Effector memory CD4-positive, alpha-beta T cell (primary cell): ENCODE measurements around the gene MED15.

Source experiments
- DNase-seq, 3 donors: peaks; one replicate each; pipeline ENCODE4 v3.0.0-alpha.2; 2020
- H3K27ac ChIP-seq: 2 replicates; pipeline ENCODE4 v1.7.0; 2013; ENCODE audit warnings: mild to moderate bottlenecking, low read length, moderate library complexity; ENCODE audit not compliant: insufficient read depth, poor library complexity, severe bottlenecking
- H3K27me3 ChIP-seq: replicated peaks from 2 replicates; pipeline ENCODE4 v1.7.0; 2013; ENCODE audit warnings: mild to moderate bottlenecking, low read length; ENCODE audit not compliant: insufficient read depth, control insufficient read depth, poor library complexity, severe bottlenecking
- H3K36me3 ChIP-seq: 2 replicates; pipeline ENCODE4 v1.7.0; 2013; ENCODE audit warnings: mild to moderate bottlenecking, low read length, moderate library complexity; ENCODE audit not compliant: control insufficient read depth, insufficient read depth
- H3K4me1 ChIP-seq: 2 replicates; pipeline ENCODE4 v1.7.0; 2013; ENCODE audit warnings: low read length, mild to moderate bottlenecking; ENCODE audit not compliant: control insufficient read depth, insufficient read depth, poor library complexity, severe bottlenecking
- H3K4me3 ChIP-seq: 2 replicates; pipeline ENCODE4 v1.7.0; 2013; ENCODE audit warnings: low read length, low read depth, mild to moderate bottlenecking; ENCODE audit not compliant: insufficient read depth, poor library complexity, severe bottlenecking
- H3K9me3 ChIP-seq: 2 replicates; pipeline ENCODE4 v1.7.0; 2013; ENCODE audit warnings: mild to moderate bottlenecking, low read length, moderate library complexity; ENCODE audit not compliant: control insufficient read depth

Gene MED15

DNA sequence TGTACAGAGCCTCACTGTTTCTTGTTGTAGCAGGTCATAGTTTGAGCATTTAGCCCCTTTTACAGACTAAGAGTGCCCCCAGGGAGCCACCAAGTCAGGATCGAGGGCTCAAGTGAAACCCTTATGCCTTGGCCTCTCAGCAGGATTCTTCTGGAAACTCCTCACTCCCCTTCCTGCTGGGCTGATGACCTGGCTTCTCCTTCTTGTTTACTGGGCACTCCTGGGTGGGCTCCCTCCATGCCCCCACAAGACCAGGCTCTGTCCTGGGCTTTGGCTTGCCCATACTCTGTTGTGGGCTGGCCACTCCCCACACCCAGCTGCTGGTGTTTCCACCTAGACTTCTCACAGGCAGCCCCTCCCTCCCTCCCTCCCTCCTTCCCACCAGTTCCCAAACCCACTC lies 69.6 kb downstream of the MED15 start:
- Histone ChIP-seq H3K4me1 (peaks cover 13% of the 10 kb centered on the region), H3K9me3 (no peaks in the 10 kb centered on the region), H3K27me3 (no peaks in the 10 kb centered on the region), H3K4me3 (no peak overlapping the region), H3K27ac (no peak overlapping the region), H3K36me3 (peaks cover 84% of the 10 kb centered on the region)
- DNase-seq, result no peak

DNA sequence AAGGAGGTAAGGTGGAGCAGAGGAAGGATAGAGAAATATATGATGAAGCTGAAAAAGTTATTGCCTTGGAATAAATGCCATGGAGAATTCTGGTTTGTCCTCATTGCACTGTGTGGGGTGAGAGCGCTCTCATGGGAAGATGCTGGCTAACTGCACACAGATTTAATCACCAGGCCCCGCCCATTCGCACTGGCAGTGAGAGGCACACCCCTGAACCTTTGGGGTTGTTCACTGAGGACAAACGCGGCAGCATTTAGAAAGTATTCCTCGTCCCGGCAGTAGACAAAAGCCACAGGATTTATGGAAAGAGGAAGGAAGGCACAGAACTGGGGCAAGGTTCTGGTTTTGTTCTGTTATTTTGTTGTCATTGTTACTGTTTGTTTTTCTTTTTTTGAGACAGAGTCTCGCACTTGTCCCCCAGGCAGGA lies 70.2 kb downstream of the MED15 start:
- no peak overlapping the region for H3K27ac ChIP-seq
- H3K4me1 ChIP-seq, result peaks cover 12% of the 10 kb centered on the region
- DNase-seq, result no peak
- no peaks in the 10 kb centered on the region for H3K9me3 ChIP-seq
- H3K4me3 ChIP-seq, result no peak overlapping the region
- no peaks in the 10 kb centered on the region for H3K27me3 ChIP-seq
- H3K36me3 ChIP-seq, result peaks cover 84% of the 10 kb centered on the region

DNA sequence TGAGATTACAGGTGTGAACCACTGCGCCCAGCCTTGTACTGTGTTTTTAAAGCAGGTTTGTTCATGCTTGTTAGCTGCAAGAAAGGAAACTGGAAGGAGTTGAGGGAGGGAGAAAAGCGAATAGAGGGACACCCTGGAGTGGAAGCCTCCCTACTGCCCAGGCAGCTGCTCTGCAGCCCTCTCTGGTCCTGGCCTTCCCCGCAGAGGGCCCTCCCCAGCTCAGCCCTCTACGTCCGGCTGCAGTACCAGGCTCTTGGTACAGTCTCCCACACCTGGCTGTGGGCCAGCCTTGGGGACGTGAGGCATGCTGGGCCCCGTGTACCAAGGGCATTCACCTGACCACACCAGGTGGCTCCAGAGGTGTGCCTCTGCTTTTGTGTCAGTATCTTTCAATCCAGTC lies 70.8 kb downstream of the MED15 start:
- Histone ChIP-seq H3K4me1 (peaks cover 12% of the 10 kb centered on the region), H3K4me3 (no peak overlapping the region), H3K27me3 (no peaks in the 10 kb centered on the region), H3K36me3 (peaks cover 84% of the 10 kb centered on the region), H3K27ac (no peak overlapping the region), H3K9me3 (no peaks in the 10 kb centered on the region)
- no peak for DNase-seq

DNA sequence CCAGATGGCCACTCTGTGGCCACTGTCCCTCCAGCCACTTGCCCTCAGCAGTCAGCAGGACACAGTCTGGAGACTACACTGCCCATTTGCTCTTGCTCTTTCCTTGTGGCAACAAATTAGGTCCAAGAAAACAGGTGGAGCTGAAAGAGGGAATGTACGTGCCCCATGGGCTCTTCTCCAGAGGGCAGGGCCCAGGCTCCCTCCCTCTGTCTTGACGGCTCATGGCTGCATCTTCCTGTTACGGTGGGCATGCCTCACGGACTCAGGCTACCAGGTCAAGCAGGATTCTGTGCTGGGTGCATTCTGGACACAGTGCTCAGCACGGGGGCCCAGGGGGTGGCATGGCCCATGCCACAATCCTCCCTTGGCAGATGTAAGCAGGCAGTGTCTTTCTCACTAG lies 71.3 kb downstream of the MED15 start:
- no peaks in the 10 kb centered on the region for H3K9me3 ChIP-seq
- no peak overlapping the region for H3K4me3 ChIP-seq
- peaks cover 12% of the 10 kb centered on the region for H3K4me1 ChIP-seq
- no peaks in the 10 kb centered on the region for H3K27me3 ChIP-seq
- no peak overlapping the region for H3K27ac ChIP-seq
- DNase-seq, result no peak
- peaks cover 84% of the 10 kb centered on the region for H3K36me3 ChIP-seq

DNA sequence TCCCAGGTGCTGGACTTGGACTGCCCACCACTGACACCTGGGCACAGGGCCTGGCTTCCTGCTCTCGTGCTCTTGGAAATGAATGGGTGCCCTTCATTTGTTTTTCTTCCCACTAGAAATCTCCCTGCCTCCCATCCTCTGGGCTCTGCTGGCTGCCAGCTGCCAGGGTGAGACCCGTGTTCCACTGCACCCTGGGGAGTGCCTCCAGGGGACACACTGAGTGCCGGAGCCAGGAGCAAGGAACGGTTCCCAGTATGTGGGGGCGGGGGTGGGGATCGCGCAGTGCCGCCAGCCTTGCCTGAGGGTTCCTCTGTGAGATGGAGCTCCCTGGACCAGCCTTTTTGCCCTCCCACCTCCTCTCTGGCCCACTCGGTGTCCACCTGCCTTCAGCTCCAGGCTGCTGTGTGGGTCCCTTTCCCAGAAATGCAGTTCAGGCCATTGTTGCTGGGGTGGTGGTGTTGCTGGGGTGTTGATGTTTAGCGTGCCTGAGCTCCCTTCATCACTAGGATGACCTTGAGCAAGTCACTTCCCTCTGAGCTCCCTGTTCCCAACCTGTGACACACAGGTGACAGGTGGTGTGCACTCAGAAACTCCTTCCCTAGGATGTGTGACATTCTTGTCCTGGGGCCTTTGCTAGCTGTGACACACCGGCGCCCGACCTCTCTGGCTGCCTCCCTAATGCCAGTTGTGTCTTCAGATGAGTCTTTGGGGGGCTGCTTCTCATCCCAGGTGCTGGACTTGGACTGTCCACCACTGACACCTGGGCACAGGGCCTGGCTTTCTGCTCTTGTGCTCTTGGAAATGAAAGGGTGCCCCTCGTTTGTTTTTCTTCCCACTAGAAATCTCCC lies 72.1 kb downstream of the MED15 start:
- H3K27me3 ChIP-seq, result no peaks in the 10 kb centered on the region
- H3K27ac ChIP-seq, result no peak overlapping the region
- H3K9me3 ChIP-seq, result no peaks in the 10 kb centered on the region
- no peak for DNase-seq
- peaks cover 84% of the 10 kb centered on the region for H3K36me3 ChIP-seq
- H3K4me1 ChIP-seq, result peaks cover 12% of the 10 kb centered on the region
- H3K4me3 ChIP-seq, result no peak overlapping the region

DNA sequence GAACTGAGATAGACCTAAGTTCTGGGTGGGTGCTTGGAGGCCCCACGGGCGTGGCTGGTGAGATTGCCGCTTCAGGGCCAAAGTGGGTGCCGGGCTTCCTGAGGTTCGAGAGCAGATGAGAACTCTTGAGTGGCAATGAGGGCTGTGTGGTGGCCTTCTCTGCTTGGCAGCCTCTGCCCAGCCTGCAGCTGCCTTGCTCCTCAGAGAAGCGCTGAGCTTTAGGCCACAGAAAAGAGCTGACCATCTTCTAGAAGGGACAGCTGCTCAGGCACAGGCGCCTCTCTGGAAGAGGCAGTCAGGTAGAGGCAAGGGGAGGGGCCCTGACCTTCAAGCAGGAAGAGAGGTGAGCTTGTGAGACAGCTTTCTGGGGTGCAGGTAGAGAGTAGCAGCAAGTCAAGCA lies 72.8 kb downstream of the MED15 start:
- DNase-seq, result no peak
- Histone ChIP-seq H3K4me1 (peaks cover 12% of the 10 kb centered on the region), H3K36me3 (peaks cover 84% of the 10 kb centered on the region), H3K27me3 (no peaks in the 10 kb centered on the region), H3K9me3 (no peaks in the 10 kb centered on the region), H3K4me3 (no peak overlapping the region), H3K27ac (no peak overlapping the region)

DNA sequence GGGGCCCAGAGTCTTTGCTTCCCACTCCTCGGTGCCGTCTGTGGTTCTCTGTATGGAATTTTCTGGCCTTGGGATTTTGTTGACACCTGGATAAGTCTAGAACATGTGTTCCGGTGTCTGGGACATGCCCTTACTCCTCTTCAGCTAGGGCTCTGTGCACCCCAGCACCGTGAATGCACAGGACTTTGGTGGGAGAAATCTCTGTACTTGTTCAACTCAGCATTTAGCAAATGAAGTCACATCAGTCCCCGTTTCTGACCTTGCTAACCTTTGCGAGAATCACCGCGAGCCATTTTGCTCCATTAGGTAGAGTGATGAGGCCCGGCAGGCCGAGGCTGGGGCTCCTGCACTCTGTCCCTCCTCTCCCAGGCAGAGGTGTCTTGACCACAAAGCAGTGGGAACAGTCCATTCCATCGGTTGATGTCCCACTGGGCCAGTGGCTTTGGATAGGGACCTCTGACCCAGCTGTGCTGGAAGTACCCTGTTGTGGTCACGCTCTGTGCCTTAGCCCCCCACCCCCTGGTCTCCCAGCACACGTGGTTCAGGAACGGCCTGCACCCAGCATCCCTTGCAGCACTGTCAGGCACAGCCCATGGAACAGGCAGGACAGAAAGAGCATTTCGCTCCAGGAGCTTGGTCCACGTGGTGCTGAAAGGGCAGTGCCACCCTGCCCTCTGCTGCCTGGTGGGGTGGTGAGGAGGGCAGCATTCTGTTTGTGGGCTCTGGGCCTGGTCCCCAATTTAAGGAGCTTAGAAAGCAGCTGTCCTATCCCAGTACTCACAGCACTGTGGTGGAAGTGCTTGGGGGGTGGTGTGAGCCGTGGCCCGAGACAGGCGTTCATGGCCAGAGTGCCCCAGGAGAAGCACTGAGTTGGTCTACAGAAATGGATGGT lies 73.4 kb downstream of the MED15 start:
- Histone ChIP-seq H3K4me3 (no peak overlapping the region), H3K27ac (no peak overlapping the region), H3K36me3 (peaks cover 86% of the 10 kb centered on the region), H3K9me3 (no peaks in the 10 kb centered on the region), H3K27me3 (no peaks in the 10 kb centered on the region), H3K4me1 (peaks cover 12% of the 10 kb centered on the region)
- DNase-seq, result no peak

DNA sequence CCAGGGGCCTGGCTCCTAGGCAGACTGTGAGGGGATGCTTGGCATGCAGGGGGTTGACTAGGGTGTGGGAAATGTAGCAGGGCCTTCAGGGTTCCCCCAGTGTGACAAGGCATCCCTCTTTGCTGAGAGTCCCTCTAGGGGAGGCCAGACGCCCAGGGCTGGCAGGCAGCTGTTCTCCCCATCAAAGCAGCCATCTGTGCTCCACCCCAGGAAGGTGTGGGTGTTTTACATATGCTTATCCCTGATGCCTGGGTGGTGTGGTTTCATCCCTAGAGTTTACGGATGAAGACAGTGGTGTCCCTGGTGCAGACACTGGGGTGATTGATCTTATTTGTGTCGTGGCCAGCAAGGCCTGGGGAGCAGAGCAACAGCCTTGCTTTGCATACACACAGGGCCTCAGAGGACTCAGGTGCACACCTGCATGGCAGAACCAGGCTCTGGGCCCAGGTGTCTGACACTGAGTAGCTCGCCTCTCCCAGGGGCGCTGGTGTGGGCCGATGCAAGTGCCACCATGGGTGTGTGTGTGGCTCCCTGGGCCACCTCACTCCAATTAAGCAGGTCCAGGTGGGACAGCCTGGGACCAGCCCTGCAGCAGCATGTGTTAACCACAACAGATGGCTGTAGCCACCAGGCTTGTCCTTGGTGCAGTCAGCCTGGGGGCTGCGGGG lies 74.2 kb downstream of the MED15 start:
- Histone ChIP-seq H3K4me1 (peaks cover 11% of the 10 kb centered on the region), H3K9me3 (no peaks in the 10 kb centered on the region), H3K27me3 (no peaks in the 10 kb centered on the region), H3K27ac (no peak overlapping the region), H3K4me3 (no peak overlapping the region), H3K36me3 (peaks cover 86% of the 10 kb centered on the region)
- DNase-seq, result no peak

DNA sequence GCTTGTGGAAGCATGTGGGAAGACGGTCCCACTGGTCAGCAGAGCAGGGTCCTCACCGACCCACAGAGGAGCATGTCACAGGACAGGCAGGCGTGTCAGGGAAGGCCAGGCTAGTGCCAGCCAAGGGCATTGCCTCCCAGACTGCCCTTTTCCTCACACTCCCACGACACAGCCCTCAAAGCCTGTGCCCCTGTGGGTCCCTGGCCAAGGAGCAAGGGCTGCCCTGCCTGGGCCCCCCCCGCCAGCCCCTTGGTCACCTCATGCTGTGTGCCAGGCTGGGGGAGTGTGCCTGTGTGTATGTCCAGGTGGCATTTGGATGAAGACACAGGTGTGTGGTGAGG lies 74.7 kb downstream of the MED15 start:
- H3K9me3 ChIP-seq, result no peaks in the 10 kb centered on the region
- peaks cover 91% of the 10 kb centered on the region for H3K36me3 ChIP-seq
- H3K4me1 ChIP-seq, result peaks cover 6% of the 10 kb centered on the region
- no peaks in the 10 kb centered on the region for H3K27me3 ChIP-seq
- H3K27ac ChIP-seq, result no peak overlapping the region
- no peak overlapping the region for H3K4me3 ChIP-seq
- no peak for DNase-seq
